Gastrocnemius medialis (tissue), 4 donors: ENCODE measurements around the gene TPD52L1.

Experiments used
- POLR2A ChIP-seq, 2 donors: fragments of 450-650 bp; IDR thresholded peaks; one replicate each; pipeline ENCODE4 v1.6.1; 2017; ENCODE audit warnings: antibody characterized with exemption in 2 of 2, mild to moderate bottlenecking in 2 of 2, moderate library complexity in 2 of 2
- TF ChIP-seq, protein P1 (sequence below), 5 experiments: fragments of 450-650 bp in 3 of 5; fragments of 200-600 bp in 2 of 5; sonication (generic) in 2 of 5; IDR thresholded peaks in 4 of 5; conservative IDR thresholded peaks in 1 of 5; 1 replicate in 4 of 5; 2 replicates in 1 of 5; pipeline ENCODE4 v1.5.1; 2016 to 2019; ENCODE audit warnings: antibody characterized with exemption in 5 of 5, mild to moderate bottlenecking in 3 of 5, moderate library complexity in 3 of 5

DNA sequence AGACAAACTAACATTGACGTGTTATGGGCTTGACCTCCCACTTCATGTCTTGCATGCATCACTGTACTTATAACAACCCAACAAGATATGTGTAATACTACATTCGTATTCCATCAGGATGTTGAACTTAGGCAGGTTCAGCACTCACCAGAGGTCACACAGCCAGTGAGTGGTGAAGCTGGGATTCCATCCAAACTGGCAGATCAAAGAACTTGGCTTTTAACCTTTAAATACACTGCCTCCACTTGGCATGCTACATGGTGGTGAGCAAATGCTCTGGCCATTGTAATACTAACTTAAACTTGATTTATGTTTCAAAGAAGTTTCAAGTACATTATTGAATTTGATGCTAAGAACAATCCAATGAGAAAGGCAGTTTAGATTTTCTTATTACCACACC, 158.9 kb downstream of the TPD52L1 start:
- TF ChIP-seq, protein P1, sequence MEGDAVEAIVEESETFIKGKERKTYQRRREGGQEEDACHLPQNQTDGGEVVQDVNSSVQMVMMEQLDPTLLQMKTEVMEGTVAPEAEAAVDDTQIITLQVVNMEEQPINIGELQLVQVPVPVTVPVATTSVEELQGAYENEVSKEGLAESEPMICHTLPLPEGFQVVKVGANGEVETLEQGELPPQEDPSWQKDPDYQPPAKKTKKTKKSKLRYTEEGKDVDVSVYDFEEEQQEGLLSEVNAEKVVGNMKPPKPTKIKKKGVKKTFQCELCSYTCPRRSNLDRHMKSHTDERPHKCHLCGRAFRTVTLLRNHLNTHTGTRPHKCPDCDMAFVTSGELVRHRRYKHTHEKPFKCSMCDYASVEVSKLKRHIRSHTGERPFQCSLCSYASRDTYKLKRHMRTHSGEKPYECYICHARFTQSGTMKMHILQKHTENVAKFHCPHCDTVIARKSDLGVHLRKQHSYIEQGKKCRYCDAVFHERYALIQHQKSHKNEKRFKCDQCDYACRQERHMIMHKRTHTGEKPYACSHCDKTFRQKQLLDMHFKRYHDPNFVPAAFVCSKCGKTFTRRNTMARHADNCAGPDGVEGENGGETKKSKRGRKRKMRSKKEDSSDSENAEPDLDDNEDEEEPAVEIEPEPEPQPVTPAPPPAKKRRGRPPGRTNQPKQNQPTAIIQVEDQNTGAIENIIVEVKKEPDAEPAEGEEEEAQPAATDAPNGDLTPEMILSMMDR (IDR thresholded peaks at IDR 0.05 in 4 of 5, conservative IDR thresholded peaks at IDR 0.05 in 1 of 5) = no peak
- no peak for TF ChIP-seq POLR2A (IDR thresholded peaks at IDR 0.05)
